NCI-H524 treated with DMSO at 0.1 percent for 48 hours (cell line): ENCODE data around the gene SOX4.

ENCODE experiments used
- DNase-seq: peaks from one replicate; lab custom pipeline; 2025; lab: John Stamatoyannopoulos, UW

Gene SOX4

DNA sequence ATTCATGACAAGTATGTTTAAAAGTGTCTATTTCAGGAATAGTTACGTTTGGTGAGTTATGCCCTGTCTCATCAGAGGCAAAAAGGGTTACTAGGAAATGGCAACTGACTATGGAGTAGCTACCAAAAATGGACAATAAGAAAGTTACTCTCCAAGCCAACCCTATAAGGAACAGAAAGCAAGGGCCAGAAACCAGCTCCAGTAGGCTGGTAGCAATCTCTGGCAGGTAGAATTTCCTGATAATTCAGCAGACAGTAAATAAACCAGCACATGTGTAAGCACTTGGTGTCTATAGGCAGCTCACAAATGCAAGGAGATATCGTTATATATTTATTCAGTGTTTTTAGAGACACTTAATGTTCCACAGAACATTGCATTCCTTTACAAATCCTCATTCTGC, 20.3 kb downstream of the SOX4 start:
- DNase-seq = no peak

DNA sequence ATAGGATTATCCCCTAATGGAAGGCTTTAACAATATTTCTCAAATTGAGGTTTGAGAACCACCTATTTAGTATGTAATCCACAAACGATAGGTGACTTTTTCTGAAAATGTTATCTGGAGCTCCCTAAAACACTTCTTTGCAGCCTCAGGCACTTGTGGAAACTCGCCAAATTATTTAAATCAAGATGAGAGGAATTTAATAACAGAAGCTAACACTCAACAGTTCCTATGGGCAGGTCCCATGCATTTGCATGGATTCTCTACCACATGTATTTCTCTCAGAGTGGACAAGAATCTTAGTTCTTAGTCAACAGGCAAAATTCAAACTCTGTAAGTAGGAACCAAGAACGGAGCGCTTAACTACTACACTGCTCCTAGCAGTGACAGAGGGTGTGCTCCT, 20.7 kb downstream of the SOX4 start:
- no peak for DNase-seq

- no peak for DNase-seq
These were observed 22.0 kb downstream of the SOX4 start for GRCh38 chr6:21615504-21615903.

GRCh38 chr6:21616005-21616404, 22.5 kb downstream of the SOX4 start:
- no peak for DNase-seq

DNA sequence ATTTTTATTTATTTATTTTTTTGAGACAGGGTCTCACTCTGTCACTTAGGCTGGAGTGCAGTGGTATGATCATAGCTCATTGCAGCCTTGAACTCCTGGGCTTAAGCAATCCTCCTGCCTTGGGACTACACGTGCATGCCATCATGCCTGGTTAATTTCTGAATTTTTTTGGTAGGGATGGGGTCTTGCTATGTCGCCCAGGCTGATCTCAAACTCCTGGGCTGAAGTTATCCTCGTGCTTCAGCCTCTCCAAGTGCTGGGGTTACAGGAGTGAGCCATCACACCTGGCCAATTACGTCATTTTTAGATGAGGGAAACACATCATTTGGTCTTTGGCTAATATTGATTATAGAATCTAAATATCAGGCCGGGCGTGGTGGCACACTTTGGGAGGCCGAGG, 32.1 kb downstream of the SOX4 start:
- no peak for DNase-seq

GRCh38 chr6:21626756-21627155, 33.2 kb downstream of the SOX4 start:
- no peak for DNase-seq

- DNase-seq = no peak
These were observed 34.6 kb downstream of the SOX4 start for GRCh38 chr6:21628160-21628559.

DNA sequence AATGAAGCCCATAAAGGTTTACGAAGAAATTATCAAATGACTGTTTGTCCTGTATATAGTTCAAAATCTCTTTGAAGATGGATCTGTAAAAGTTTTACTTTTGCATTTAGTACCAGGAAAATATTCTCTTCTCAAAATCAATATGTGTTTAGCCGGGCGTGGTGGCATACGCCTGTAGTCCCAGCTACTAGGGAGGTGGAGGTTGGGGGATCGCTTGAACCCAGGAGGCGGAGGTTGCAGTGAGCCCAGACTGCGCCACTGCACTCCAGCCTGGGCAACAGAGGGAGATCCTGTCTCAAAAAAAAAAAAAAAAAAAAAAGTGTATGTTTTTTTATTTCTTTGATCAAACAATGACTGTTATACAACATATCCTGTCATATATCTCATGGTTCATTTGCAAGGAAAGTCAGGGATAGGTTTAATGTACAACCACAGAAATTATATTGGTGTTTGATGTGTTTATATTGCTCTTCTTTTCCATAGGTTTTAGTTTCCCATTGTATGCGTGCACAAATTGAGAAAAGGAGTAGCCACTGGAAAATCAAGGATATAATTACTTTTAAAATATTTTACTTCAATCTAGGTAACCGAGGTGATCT, 40.1 kb downstream of the SOX4 start:
- no peak for DNase-seq

GRCh38 chr6:21634582-21634981, 41.0 kb downstream of the SOX4 start:
- no peak for DNase-seq

DNA sequence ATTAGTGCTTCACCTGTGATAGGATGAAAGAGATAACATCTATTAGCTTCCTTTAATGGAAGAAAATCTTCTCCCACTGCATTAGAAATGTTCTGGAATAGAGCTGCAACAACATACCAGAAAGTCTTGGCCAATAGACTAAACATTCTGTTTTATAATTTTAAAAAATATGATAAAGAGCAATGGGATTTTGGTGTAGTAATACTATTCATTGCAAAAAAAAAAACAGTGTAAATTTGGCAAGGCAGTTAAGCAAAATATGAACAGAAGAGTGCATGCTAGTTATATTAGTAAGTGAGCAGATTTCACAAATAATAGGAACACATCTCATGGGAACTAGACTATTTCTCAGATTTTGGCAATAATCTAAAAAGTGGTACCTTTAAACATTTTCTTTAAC, 43.3 kb downstream of the SOX4 start:
- DNase-seq = no peak

- no peak for DNase-seq
These were observed 45.8 kb downstream of the SOX4 start for GRCh38 chr6:21639316-21639715.
